Spleen (tissue), 11 donors: ENCODE results near the gene NDOR1. TPM values are rescaled to one million over a fixed set of nuclear protein-coding genes. Genes with fewer than 3 reads are reported as not detected.

ENCODE experiments used
- DNase-seq: peaks from one replicate; pipeline ENCODE4 v3.0.0-alpha.2; 2020
- H3K27ac ChIP-seq, 8 donors: fragments of 200-600 bp; sonication (generic) in 7 of 8; 1 replicate in 4 of 8; 2 replicates in 4 of 8; pipeline versions ENCODE4 v1.5.0 to v1.8.0; 2016 to 2021; ENCODE audit warnings: inconsistent platforms in 4 of 8, mild to moderate bottlenecking in 4 of 8, moderate library complexity in 1 of 8
- H3K27me3 ChIP-seq, 7 donors: fragments of 200-600 bp; sonication (generic) in 6 of 7; replicated peaks in 1 of 7; 1 replicate in 4 of 7; 2 replicates in 3 of 7; pipeline versions ENCODE4 v1.5.0 to v1.8.0; 2016 to 2021; ENCODE audit warnings: inconsistent platforms in 3 of 7, mild to moderate bottlenecking in 1 of 7
- H3K36me3 ChIP-seq, 6 donors: fragments of 200-600 bp; sonication (generic) in 5 of 6; 1 replicate in 4 of 6; 2 replicates in 2 of 6; pipeline versions ENCODE4 v1.5.0 to v1.8.0; 2016 to 2021; ENCODE audit warnings: inconsistent platforms in 2 of 6
- H3K4me1 ChIP-seq, 6 donors: fragments of 200-600 bp; sonication (generic) in 5 of 6; 1 replicate in 3 of 6; 2 replicates in 3 of 6; pipeline versions ENCODE4 v1.5.0 to v1.8.0; 2016 to 2021; ENCODE audit warnings: inconsistent platforms in 3 of 6
- H3K4me3 ChIP-seq, 8 donors: fragments of 200-600 bp; sonication (generic) in 7 of 8; 1 replicate in 4 of 8; 2 replicates in 4 of 8; pipeline versions ENCODE4 v1.5.0 to v1.8.0; 2016 to 2021; ENCODE audit warnings: inconsistent platforms in 4 of 8, mild to moderate bottlenecking in 4 of 8, moderate library complexity in 2 of 8
- H3K9me3 ChIP-seq, 8 donors: fragments of 200-600 bp; sonication (generic) in 7 of 8; 1 replicate in 4 of 8; 2 replicates in 4 of 8; pipeline versions ENCODE4 v1.5.0 to v1.8.0; 2016 to 2021; ENCODE audit warnings: inconsistent platforms in 4 of 8
- POLR2A ChIP-seq, 3 donors: fragments of 450-650 bp; IDR thresholded peaks; one replicate each; pipeline ENCODE4 v1.5.1; 2017; ENCODE audit warnings: antibody characterized with exemption in 3 of 3, mild to moderate bottlenecking in 1 of 3
- POLR2AphosphoS5 ChIP-seq, 3 donors: sonication (generic); formaldehyde crosslinking; IDR thresholded peaks; one replicate each; pipeline ENCODE4 v1.5.1; 2017; ENCODE audit warnings: antibody characterized with exemption in 3 of 3
- WGBS, 5 donors: extraction: QIAGEN DNeasy Blood & Tissue Kit in 3 of 5; methylation state at CpG; one replicate each; pipeline versions ENCODE4 v1.1.5 to v1.1.7; 2013 to 2018; 5-methylcytosine and 5-hydroxymethylcytosine counted together
- intact Hi-C: fragments of 100-400 bp; cut with DNase I; formaldehyde crosslinking; loops from one replicate; pipeline ENCODE4 v1.15.0; 2023; ENCODE audit warnings: low total_unique reads
- polyA plus RNA-seq, 3 donors: library from polyadenylated mRNA; stranded (reverse); fragments of 200-250 nt; gene quantifications; one replicate each; pipeline ENCODE4 v1.2.1, GENCODE V29; 2013
- total RNA-seq, 7 donors: library from RNA; depleted of rRNA in 3 of 7; stranded (reverse); fragments of >200 nt in 3 of 7; fragmentation: NEBNext Ultra II Directional in 4 of 7; extraction: Animal tissue kit (Norgen Biotek cat#: 25700) in 4 of 7; gene quantifications; one replicate each; pipeline versions ENCODE4 v1.1.0 to v1.2.1, GENCODE V29; 2016 to 2021
- TF ChIP-seq, protein P1 (sequence below), 11 experiments: fragments of 200-600 bp in 7 of 11; fragments of 450-650 bp in 4 of 11; sonication (generic) in 4 of 11; IDR thresholded peaks in 8 of 11; conservative IDR thresholded peaks in 3 of 11; 1 replicate in 7 of 11; 2 replicates in 4 of 11; pipeline versions ENCODE4 v1.4.0 to v1.8.0; 2016 to 2021; ENCODE audit warnings: antibody characterized with exemption in 11 of 11, inconsistent platforms in 4 of 11, mild to moderate bottlenecking in 1 of 11
- donor health status: healthy with polysubstance abuse.
- donor health status: DM: no; HTN: no; CAD: no; lungs with moderate emphysema.
- donor health status: DM: no; HTN: no; CAD: no.
- donor health status: Bipolar disorder and iron deficiency.
- donor health status: healthy.
- donor health status: DM: no; HTN: no; CAD: no.
- donor health status: DM: yes; HTN: yes; CAD: no.

Gene NDOR1
- total and polyA plus RNA-seq, 10 donors: 6.3 to 28.7 (median 19.5) TPM

DNA sequence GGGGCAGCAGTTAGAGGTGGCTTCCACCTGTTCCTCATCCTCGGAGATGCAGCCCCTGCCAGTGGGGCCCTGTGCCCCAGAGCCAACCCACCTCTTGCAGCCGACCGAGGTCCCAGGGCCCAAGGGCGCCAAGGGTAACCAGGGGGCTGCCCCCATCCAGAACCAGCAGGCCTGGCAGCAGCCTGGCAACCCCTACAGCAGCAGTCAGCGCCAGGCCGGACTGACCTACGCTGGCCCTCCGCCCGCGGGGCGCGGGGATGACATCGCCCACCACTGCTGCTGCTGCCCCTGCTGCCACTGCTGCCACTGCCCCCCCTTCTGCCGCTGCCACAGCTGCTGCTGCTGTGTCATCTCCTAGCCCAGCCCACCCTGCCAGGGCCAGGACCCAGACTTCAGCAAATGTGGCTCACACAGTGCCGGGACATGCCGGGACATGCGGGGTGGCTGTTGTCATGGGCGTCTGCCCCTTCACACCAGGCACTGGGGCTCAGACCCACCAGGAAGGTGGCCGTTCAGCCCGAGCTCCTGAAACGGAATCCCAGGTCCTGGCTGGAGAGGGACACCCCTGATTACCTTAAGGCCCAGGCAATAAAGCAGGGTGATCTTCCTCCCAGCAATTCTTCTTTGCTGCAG, 20.3 kb downstream of the NDOR1 start:
- no peak for DNase-seq
- Histone ChIP-seq H3K4me1 (peaks cover 8 to 47% (median 31%) of the 10 kb centered on the region in 6 donors), H3K4me3 (no peak overlapping the region), H3K27me3 (peaks cover 0 to 58% (median 25%) of the 10 kb centered on the region in 7 donors), H3K36me3 (no peaks in the 10 kb centered on the region), H3K27ac (no peak overlapping the region), H3K9me3 (no peaks in the 10 kb centered on the region)
- 80 to 88% (median 84%) methylated on average over 8 to 21 of the region's 21 CpGs for WGBS, 5 donors
- intact Hi-C loops: no loop called here
- TF ChIP-seq POLR2AphosphoS5 (IDR thresholded peaks at IDR 0.05) (no peak), POLR2A (IDR thresholded peaks at IDR 0.05) (no peak)
- TF ChIP-seq, protein P1, sequence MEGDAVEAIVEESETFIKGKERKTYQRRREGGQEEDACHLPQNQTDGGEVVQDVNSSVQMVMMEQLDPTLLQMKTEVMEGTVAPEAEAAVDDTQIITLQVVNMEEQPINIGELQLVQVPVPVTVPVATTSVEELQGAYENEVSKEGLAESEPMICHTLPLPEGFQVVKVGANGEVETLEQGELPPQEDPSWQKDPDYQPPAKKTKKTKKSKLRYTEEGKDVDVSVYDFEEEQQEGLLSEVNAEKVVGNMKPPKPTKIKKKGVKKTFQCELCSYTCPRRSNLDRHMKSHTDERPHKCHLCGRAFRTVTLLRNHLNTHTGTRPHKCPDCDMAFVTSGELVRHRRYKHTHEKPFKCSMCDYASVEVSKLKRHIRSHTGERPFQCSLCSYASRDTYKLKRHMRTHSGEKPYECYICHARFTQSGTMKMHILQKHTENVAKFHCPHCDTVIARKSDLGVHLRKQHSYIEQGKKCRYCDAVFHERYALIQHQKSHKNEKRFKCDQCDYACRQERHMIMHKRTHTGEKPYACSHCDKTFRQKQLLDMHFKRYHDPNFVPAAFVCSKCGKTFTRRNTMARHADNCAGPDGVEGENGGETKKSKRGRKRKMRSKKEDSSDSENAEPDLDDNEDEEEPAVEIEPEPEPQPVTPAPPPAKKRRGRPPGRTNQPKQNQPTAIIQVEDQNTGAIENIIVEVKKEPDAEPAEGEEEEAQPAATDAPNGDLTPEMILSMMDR (IDR thresholded peaks at IDR 0.05 in 8 of 11, conservative IDR thresholded peaks at IDR 0.05 in 3 of 11): no peak

DNA sequence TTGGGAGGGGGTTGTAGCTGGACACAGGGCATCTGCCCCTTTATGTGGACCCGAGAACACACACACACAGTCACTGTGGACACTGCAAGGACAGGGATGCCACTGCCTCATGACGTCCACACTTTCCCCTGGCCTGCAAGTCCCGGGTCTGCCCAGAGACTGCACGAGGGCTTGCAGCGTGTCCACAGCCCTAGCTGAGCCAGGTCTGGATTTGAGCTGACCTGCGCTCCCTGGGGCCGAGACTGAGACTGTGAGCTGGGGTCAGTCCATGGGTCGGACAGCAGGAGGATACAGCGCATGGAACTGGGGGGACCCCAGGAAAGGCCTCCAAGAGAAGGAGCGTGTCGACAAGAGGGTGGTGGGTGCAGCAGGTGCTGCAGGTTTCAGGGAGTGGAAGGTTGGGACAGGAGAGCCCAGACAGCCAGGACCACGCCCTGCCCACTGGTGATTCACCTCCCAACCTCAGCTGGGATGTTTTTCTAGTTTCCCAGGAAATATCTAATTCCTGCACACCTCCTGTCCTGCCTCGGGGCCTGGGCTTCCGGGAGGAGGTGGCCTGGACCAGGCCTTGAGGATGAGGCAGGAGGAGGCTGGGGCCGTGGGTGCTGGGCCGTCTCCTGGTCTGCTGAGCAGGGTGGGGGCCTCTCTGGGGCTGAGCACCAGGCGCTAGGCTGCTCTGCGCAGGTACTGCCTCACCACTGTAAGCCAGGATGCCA, 21.0 kb downstream of the NDOR1 start:
- Histone ChIP-seq H3K36me3 (no peaks in the 10 kb centered on the region), H3K4me3 (no peak overlapping the region), H3K4me1 (peaks cover 6 to 41% (median 29%) of the 10 kb centered on the region in 6 donors), H3K27me3 (peaks cover 0 to 59% (median 24%) of the 10 kb centered on the region in 7 donors), H3K9me3 (no peaks in the 10 kb centered on the region), H3K27ac (no peak overlapping the region)
- 69 to 82% (median 75%) methylated on average over 18 of the region's 18 CpGs for WGBS, 5 donors
- intact Hi-C loops: no loop called here
- no peak for TF ChIP-seq POLR2AphosphoS5 (IDR thresholded peaks at IDR 0.05)
- TF ChIP-seq POLR2A (IDR thresholded peaks at IDR 0.05): no peak
- TF ChIP-seq, protein P1 (IDR thresholded peaks at IDR 0.05 in 8 of 11, conservative IDR thresholded peaks at IDR 0.05 in 3 of 11): no peak
- no peak for DNase-seq

- intact Hi-C loops: no loop called here
- peak; percentile 94 for DNase-seq
- Histone ChIP-seq H3K4me3 (no peak within 1 kb of the TSS), H3K4me1 (peaks cover 5 to 36% (median 25%) of the 10 kb centered on the region in 6 donors), H3K27ac (no peak within 1 kb of the TSS), H3K27me3 (peaks cover 0 to 62% (median 28%) of the 10 kb centered on the region in 7 donors), H3K36me3 (no peaks in the 10 kb centered on the region), H3K9me3 (no peaks in the 10 kb centered on the region)
- TF ChIP-seq, protein P1 (IDR thresholded peaks at IDR 0.05 in 8 of 11, conservative IDR thresholded peaks at IDR 0.05 in 3 of 11): peak; percentile 86 to 98 (median 94)
- TF ChIP-seq POLR2A (IDR thresholded peaks at IDR 0.05) (no peak), POLR2AphosphoS5 (IDR thresholded peaks at IDR 0.05) (peak; percentile 28 to 59 (median 40))
- 35 to 69% (median 47%) methylated on average over 13 to 25 of the region's 25 CpGs for WGBS, 5 donors
Measured at GRCh38 chr9:137227054-137227852, 21.8 kb downstream of the NDOR1 start, which contains the start of gene RNF224. TSS of gene RNF224 (plus strand) at chr9:137227502. CDS start at chr9:137228336, 834 bp downstream.
